ENCODE measurements around the gene TINCR. TPM values are rescaled to one million over a fixed set of nuclear protein-coding genes. Genes with fewer than 3 reads are reported as not detected.

The TINCR gene
- total and polyA plus RNA-seq, 2 donors (not counting 3 experiments of a cell fraction or from before 2014, with no cell fraction given), result 0.01 TPM; not detected in 1

DNA sequence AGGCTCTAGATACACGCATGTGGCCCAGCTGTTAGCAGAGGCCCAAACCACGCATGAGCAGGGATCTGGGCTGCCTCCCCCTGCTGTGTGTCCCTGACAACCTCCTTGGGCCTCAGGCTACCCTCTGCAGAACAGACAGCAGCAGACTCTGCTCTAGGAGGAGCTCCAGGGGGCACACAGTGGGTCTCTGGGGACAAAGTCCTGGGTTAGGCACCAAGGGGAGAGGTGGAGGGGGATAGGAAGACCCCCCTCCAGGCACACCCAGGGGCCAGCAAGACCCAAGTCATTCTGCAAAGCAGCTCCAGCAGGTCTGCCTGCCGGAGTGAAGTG, 8.0 kb downstream of the TINCR start:
- dilution Hi-C loops (cut with MboI; ENCODE audit: extremely low pct_ligation_motif_present, low sequenced_read_pairs) (no loop called here), intact Hi-C loops (cut with micrococcal nuclease) (no loop called here)
- H4K20me1 ChIP-seq (replicated peaks; ENCODE audit: control insufficient read depth, extremely low read depth, insufficient read depth, low read length), result no peaks in the 10 kb centered on the region
- H3K4me3 ChIP-seq (replicated peaks in 1 of 3; ENCODE audit: insufficient read depth in 1 of 3, low read depth in 1 of 3, low read length in 3 of 3), result no peak overlapping the region
- no peak overlapping the region for H2AFZ ChIP-seq (ENCODE audit: low read depth, low read length)
- no peak for FAIRE-seq
- H3K9me1 ChIP-seq (replicated peaks; ENCODE audit: control insufficient read depth, extremely low read depth, insufficient read depth, low read length), result no peaks in the 10 kb centered on the region
- no peaks in the 10 kb centered on the region for H3K79me2 ChIP-seq (ENCODE audit: control insufficient read depth, insufficient read depth, low read length)
- POLR2A ChIA-PET, result no interaction called here
- H3K4me2 ChIP-seq (ENCODE audit: insufficient read depth, low read length), result no peak overlapping the region
- H3K27ac ChIP-seq (ENCODE audit: insufficient read depth, low read depth, low read length), result no peak overlapping the region
- TF ChIP-seq CTCF (IDR thresholded peaks at IDR 0.05; ENCODE audit: extremely low read depth in 1 of 2, insufficient read depth in 1 of 2, low read depth in 1 of 2, low read length in 2 of 2), result no peak
- TF ChIP-seq POLR2AphosphoS5 (IDR thresholded peaks at IDR 0.05; ENCODE audit: insufficient read depth, low read depth, low read length), result no peak
- no peak for TF ChIP-seq POLR2A (IDR thresholded peaks at IDR 0.05; ENCODE audit: low read depth, low read length)
- no peak for TF ChIP-seq JUN (IDR thresholded peaks at IDR 0.05; ENCODE audit: borderline replicate concordance, insufficient read depth, insufficient read length, low read depth)
- TF ChIP-seq MYC (IDR thresholded peaks at IDR 0.05; ENCODE audit: low read depth, low read length), result no peak
- no peak for TF ChIP-seq GATA2 (IDR thresholded peaks at IDR 0.05; ENCODE audit: insufficient read depth, insufficient read length, low read depth, low read length)
- TF ChIP-seq EZH2 (IDR thresholded peaks at IDR 0.05; ENCODE audit: borderline replicate concordance, low read depth, low read length, severe bottlenecking), result no peak
- TF ChIP-seq, protein P1, sequence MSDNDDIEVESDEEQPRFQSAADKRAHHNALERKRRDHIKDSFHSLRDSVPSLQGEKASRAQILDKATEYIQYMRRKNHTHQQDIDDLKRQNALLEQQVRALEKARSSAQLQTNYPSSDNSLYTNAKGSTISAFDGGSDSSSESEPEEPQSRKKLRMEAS (IDR thresholded peaks at IDR 0.05; ENCODE audit: insufficient read depth, insufficient read length), result no peak
- no TSS peak for BruUV-seq (replicated peaks)
- H3K27me3 ChIP-seq (ENCODE audit: control insufficient read depth in 2 of 2, insufficient read depth in 2 of 2, low read length in 2 of 2), result no peaks in the 10 kb centered on the region
- no peaks in the 10 kb centered on the region for H3K4me1 ChIP-seq (ENCODE audit: control insufficient read depth, extremely low read depth, insufficient read depth, low read length)
- H3K36me3 ChIP-seq (ENCODE audit: control insufficient read depth in 2 of 2, extremely low read depth in 1 of 2, insufficient read depth in 2 of 2, low read length in 2 of 2), result no peaks in the 10 kb centered on the region
- DNase-seq (ENCODE audit: low read depth, low spot score), result no peak
- CTCF ChIA-PET, result interaction anchor here (0.6 to 0.7 kb wide), 2 partner anchors 14 to 267 kb away, joined by 4 read pairs; no protein-coding TSS in a partner anchor
- no peak overlapping the region for H3K9ac ChIP-seq (replicated peaks; ENCODE audit: extremely low read depth, insufficient read depth, low read length)
- H3K9me3 ChIP-seq (replicated peaks; ENCODE audit: control insufficient read depth, insufficient read depth, low read length), result no peaks in the 10 kb centered on the region

Data from endothelial cell of umbilical vein (primary cell).